GM21447 (cell line): ENCODE data around the gene DACH1.

Experiments used
- ATAC-seq: cut with Tn5 transposase; IDR thresholded peaks from one replicate; pipeline ENCODE4 v1.9.1; 2021; ENCODE audit not compliant: unreplicated experiment

The DACH1 gene

DNA sequence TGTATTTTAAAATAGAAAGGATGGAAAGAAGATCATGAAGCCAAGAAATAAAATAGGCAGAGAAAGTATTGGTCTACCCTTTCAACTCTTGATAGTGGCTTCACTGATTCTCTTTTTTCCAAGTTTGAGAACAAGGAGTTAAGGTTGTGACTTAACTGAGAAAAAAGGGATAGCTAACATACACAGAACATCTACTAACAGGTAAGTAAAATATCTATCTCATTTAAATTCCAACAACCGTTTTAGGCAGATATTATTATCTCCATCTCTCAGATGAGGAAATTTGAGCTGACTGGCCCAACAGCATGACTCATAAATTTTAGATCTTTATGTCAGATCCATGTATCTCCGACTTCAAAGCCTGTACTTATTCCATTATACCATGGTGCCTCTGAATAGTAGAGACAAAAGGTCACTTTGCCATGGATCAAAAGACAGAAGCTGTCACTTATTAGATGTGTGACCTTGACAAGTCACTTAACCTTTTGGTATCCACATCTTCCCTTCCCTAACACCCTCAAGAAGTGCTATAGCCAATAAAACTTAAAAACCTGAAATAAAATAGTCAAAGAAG, 152.1 kb downstream of the DACH1 start:
- no peak for ATAC-seq

DNA sequence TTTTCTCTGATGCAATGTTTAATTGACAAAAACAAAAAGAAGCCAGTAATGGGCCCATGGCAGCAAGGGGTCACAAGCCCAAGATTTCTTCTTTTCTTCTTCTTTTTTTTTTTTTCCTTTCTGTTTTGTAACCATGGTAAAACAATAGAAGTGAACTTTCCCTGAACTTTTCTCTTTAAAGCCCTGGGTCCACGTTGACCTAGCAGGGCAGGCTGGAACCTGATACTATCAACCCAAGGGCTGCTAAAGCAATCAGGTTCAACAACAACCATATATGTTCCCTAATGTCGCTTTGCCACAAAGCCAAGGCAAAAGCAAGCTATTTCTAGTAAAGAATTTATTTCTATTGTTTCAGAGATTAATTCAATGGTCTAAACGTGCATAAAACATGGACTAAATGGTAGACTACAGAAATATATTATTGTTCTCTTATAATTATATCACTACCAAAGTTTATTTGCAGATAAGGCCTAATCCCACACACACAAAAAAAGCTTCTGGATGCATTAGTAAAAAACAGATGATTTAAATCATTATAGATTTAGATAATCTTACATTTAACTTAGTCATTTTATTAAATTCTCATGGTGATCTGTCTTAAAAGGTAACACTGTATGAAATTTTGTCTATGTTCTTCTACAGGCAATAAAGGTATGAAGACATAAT, 153.9 kb downstream of the DACH1 start:
- no peak for ATAC-seq

DNA sequence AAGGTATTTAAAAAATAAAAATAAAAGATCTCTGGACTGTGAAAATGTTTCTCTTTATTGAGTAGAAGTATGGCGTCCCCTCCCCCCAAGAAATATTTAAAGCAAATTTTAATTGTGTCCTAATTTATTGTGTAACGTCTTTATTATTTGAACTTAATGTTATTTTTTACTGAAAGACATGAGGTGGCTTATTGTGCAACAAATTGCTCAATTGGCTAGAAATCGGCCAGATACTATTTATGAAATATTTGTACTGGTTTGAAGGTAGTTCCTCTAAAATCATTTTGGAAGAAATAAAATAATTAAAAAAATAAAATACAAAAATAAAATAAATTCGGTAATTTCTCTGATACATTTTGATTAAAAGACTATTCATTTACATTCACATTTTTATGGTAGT, 162.3 kb downstream of the DACH1 start:
- ATAC-seq, result no peak

DNA sequence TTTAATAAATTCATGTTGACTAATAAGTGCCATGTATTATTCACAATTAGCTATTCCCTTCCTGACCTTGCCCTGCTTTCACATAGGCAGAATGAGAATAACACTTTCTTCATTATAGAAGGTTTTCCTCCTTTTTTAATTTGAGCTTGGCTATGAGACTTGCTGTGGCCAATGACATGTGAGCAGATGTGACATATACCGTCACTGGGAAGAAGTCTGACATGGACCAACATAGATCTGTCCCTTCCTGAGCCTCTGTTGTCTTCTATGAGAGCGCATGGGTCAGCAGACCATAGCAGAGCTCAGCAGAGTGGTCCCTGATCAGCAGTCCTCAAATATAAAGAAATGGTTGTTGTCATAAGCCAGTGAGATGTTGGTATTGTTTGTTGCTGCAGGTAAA, 163.9 kb downstream of the DACH1 start:
- no peak for ATAC-seq

DNA sequence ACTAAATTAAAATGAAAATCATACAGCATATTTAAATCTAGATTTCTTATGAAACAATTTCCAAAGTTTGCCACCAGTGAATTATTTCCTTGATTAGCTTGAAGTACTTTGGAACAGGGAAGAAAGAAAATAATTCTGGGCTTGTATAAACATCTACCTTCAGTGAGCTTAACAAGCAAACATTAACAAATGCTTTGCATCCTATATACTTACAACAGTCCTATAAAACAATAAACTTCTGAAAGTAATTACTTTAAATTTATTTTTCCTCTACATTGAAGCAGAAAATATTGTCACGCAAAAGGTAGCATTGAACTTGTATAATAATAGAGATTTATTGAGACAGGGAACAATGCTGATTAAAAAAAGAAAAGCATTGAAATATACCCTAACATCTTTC, 164.8 kb downstream of the DACH1 start:
- no peak for ATAC-seq

DNA sequence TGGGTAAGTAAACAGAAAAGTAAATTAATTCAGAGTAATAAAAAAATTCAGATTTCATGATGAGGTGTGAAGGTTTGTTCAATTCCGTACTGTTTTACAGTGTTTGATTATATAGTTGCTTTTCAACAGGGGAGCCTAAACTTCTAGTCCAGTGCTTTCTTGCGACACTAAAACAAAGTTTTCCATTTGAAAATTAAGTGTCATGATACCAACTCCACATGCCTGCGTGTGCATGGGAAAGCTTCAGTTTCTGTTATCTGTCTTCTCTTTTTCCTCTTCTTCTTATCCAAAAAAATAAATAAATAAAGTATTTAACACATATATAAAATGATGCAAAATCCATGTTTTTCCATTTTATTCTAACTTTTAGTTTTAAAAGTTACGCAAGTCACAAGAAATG, 165.3 kb downstream of the DACH1 start:
- no peak for ATAC-seq

DNA sequence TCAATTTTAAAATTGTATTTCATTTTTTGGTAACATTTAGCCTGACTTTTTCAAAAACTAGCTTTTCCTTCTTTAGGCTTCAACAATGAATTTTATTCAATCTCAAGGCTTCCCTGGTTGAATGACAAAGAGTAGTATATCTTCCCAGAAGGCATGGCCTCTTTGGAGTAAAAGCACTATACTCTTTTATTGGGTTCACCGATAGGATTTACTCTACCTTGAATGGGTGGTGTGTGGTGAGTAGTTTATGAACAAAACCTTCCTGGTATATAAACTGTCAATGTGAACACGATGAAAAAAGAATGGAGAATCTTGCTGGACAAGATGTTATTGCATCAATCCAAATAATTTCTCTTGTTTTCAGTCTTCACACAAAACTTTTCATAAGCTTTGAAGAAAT, 167.7 kb downstream of the DACH1 start:
- no peak for ATAC-seq

DNA sequence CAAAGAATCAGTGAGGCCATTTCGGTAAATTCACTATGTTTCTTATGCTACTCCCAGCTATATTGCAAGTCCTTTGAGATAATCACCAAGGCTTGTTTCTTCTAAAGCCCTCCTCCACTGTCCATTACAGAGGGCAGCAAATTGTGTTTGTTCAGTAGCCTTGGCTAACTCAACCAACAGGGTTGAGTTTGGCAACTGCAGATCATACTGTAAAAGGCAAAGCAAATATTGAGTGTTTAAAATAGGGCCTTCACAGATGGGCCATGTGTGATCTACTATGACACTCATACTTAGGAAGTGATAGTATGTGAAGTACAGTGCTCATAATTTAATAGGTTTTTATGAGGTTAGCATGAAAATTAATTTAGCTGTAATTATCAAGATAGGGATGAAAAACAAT, 171.3 kb downstream of the DACH1 start:
- ATAC-seq, result no peak

DNA sequence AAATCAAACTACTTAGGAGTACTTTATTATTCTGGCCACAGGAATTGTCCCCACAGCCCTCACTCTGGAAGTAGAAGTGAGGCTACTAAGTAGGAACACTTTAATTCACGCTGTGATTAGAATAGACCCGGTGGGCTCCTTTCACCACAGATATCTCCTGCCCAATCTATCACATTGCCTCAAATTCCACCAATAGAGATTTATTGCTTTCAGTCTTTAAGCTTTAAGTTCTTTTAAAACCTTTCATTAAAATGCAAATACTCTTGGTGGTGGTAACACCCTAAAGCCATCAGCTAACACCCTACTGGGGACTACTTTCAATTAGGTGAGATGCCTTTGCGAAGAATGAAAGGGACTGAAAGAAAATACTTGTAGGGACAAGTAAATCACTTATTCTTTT, 181.9 kb downstream of the DACH1 start:
- ATAC-seq, result no peak

DNA sequence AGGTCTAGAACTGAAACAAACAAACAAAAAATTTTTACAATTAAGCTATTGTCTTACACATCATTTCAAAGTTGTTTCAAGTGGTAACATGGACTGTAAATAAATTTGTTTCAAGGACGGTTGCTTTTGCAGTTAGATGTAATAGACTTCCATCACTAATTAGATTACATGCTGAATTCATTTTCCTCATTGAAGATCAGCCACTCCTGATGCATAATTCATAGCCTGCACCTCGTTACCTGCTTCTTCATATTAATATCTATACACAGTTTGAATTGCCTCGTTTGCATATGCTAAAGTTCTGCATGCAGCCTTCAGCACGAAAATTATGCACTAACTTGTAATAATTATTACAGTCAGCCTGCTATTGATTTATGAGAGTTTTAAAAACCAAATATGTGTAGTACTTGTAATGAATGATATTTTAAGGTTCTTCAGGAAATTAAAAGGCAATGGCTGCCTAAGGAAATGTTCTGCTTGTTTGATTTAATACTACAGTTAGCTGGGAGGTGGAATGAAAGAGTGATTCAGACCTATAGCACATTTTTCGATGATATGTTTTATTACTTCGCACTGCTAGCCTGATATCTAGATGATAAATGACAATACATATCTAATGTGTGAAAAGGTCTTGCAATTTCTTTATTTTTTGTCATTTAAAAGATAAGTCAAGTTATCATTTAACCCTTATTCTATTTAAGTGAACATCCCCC, 184.9 kb downstream of the DACH1 start:
- no peak for ATAC-seq

DNA sequence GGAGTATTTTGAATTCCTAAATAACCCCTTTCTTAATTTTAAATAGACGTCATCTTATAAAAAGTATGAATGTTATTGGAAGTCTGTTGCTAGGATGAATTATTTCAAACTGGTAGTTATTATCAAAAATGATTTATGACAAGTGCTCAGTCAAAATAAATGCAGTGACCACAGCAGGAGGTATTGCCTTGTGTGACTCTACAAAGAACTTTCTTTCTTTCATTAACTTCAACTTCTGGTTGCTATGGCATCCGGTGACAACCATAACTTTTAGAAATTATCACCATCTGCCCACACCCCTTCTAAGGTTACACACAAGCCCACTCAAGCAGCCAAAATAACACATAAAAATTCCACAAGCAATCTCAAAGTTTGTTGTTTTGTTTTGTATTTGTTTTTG, 189.9 kb downstream of the DACH1 start:
- ATAC-seq, result no peak

DNA sequence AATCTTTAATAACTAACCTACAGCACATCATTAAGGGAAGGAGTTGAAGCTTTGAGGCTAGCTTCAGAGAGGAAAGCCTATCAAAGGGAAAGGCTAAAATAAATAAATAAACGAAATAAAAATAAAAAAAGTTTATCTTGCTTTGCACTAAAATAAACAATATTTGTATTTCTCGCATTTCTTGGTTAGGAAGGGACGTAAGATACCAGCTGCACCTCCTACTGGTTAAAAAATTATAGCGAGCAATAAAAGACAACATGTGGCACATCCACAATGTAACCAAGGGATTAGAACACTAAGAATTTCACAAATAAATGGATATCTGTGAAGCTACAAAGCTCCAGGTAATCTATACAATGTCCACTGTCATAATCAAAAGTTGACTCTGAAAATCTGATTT, 194.5 kb downstream of the DACH1 start:
- ATAC-seq, result no peak

DNA sequence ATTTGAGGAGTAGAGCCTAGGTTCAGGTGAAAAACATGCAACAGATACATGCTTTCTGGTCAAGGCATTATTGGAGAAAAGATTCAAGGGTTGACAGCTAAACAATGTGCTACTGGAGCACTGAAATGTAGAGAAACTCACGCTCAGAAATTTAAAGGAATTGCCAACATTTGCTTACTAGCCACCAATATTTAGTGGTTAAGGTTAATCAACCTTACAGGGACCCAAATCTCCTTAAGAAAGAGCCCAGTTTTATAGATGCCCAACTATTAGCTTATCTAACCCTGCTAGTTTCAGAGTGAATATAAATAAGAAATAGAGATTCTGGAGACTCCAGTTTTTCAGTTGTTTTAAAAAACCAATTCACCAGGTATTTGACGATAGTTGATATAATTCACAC, 203.6 kb downstream of the DACH1 start:
- ATAC-seq, result no peak

DNA sequence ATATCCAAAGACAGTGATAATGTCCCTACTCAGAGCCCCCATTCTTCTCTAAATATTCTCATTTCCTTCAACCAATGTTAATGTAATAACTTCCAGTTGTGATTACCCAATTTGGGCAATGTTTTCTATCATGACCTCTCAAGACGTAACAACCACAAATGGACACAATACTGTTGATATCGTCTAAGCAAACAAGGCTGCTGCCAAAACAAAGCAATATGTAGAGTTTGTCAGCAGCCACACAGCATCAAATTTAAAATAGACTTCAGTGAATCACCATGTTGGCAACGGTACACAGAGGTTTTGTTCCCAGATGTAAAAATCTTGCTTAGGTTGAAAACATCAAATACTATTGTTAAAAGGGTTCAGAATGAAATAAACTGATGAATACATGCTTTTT, 205.1 kb downstream of the DACH1 start:
- ATAC-seq, result no peak

DNA sequence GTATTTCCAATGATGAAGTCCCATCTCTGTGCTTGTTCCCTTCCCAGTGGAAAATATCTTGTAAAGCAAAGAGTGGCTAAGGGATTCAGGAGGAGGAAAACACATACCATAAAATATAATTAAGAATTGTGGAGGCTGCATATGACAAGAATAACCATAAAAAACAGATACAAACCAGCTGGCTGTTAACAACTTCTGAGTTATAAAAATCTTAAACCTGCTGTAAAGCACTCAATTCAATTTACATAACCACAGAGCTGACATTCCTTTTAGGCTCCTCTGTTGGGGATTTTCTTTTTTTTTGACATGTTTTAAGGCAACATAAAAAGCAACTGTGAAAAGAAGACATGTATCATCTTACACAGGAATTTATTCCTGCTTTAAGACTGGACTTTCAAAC, 207.6 kb downstream of the DACH1 start:
- ATAC-seq, result no peak

DNA sequence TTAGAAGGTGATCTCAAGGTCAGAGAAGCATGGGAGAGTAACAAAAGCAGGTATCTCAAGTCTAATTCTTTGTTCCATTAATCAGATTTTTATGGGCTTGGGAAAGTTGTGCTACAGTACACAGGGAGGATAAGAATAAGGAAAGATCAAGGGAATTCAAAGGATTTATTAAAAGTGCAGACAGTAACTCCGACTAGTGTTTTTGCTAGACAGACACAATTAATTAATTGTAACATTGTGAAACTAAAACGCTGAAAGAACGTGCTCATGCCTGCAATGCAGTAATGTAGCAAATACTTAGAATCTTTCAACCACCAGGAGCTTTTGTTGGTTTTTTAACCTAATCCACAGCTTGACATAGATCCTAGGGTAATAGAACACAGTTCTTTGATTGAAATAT, 221.5 kb downstream of the DACH1 start:
- ATAC-seq, result no peak

DNA sequence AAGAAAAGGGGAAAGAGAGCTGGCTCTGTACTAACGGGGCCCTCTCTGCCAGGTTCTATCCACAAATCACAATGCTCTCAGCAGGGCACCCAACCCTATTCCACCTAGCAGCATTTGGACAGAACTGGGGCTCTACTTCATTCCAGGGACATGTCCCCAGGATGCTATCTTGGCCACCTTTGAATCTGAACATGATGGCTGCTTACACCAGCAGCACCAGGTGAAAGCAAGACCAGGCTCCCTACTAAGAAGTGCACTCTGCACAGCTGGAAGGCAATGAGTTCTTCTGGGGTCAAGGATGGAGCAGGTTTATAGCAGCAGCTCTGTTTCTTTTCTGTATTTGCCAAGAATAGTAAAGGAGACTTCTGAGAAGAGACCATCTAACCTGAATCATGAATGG, 222.4 kb downstream of the DACH1 start:
- no peak for ATAC-seq

DNA sequence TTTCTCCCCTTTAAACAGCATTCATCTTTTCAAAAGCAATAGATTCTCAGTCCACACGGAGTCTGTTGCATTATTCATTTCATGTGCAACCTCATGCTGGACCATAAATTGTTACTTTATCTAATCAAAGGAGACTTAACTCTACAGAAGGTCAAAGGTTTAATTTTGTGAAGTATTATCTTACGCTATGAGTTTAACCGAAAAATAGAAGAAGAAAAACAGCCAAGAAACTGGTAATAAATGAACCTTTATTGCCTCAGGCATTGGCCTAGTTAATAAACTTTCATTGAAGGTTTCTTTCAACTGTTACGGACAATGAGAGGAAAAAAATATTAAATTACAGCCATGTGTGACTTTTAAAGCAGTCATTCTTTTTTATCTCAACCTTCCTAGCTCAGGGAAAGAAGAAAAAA, 223.6 kb downstream of the DACH1 start:
- no peak for ATAC-seq

DNA sequence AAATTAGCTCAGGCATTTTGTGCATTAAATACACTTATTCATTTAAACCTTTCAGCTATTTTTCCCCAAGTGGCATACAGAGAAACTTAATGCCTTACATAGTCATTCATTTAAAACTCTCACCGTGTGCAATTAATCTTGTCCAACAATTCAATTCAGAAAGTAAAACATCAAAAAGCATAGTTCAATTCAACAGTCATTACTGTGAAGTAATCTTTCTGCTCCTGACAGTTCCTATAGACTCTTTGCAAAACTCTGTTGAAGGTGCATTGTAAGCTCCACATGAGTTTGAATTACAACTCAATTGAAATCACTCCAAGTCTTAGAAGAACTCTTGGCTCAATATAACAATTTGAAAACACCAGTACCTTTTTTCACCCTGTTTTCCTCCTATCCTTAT, 228.3 kb downstream of the DACH1 start:
- no peak for ATAC-seq

DNA sequence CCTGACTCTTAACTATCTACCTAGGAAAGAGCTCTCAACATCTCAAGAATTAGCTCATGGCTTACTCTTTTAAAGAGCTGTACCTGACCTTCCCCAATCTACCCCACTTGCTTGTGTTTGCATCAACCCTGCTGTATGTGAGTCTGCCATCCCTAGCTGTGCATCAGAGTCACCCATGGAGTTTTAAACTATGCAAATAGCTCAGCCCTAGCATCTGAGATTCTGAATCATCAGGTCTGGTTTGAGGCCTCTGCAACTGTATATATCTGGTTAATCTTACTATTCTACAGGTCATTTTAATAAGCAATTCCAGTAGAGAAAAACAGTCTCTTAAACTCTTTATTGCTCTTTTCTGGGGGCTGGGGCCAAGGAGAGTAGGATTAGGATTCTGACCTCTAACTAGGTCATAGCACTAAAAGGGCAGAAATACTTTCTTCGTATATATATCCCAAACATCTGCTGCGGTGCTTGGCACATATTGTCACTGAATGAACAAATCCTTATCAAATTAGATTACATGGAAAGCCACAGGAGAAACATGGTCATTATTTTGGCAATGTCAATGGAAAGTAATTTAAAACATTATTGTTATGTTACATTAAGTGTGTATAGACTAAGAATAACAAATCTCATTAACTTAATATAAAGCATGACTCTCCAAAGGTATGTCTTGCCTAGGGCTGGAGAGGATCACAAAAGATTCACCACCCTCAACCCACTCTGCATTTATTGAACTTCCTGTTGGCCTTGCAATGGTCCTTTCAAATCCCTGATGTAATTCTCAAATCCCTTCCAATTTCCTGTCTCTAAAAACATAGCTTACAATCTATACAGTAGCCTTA, 232.2 kb downstream of the DACH1 start:
- no peak for ATAC-seq

DNA sequence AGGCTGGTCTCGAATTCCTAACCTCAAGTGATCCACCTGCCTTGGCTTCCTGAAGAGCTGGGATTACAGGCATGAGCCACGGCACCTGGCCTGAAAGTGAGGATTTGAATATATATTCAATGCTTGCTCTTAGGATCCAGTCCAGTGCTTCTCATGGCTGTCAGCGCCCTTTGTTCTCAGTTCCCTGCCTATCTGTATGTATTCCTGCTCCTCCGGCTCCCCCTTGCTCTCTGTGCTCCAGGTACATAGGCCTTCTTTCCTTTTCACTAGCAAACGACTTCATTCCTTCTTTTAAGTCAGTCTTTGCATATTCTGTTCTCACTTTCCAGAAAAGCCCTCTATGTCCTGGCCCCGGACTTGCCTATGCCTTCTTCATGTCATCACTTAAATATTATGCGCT, 232.8 kb downstream of the DACH1 start:
- no peak for ATAC-seq

DNA sequence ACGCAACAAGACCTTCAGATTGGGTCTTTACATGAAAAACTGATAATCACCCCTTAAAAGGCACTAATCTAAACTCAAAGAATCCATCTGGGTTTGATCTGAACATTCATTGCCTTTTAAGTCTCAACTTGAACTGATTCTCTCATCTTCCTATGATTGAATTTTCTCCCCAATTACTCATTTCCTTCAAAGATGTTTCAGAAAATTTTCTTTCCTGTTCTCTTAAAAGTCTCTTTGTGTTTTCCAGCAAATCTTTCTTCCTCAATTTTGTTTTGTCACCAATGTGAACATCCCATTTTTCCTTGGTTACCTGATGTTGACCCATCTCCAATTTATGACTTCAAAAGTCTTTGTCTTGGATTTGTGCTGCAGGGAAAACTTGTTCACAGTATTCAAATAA, 234.3 kb downstream of the DACH1 start:
- ATAC-seq, result no peak
